ENCODE measurements around the gene SLC22A31.

SLC22A31 gene

DNA sequence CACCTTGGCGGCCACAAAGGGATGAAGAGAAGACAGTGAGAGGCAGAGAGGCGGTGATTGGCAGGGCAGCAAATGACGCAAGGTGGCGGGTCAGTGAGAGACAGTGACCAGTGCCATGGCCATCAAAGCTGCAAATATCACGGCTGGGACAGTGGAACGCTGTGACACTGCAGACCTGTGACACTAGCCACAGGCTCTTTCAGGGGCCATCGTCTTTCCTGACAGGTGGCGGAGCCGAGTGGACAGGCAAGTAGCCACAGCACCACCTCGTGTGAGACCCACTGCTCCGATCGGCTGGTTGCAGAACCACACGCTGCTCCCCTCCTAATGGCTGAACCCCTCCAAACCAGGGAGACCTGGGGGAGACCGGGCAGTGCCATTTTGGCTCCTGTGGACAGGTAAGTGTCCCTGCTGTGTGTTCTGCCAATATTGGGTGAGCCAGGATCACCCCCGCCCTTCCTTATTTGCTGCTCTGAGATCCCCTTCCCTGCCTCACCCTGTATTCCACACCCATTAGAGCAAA lies 9.2 kb upstream of the SLC22A31 start:
- no peak overlapping the region for H3K4me3 ChIP-seq
- H3K36me3 ChIP-seq (ENCODE audit: insufficient read depth, low read length), result no peaks in the 10 kb centered on the region
- H3K27ac ChIP-seq, result no peak overlapping the region
- no peaks in the 10 kb centered on the region for H3K9me3 ChIP-seq (ENCODE audit: low read depth, low read length)
- DNase-seq (ENCODE audit: low read depth, low spot score), result no peak
- no peak for TF ChIP-seq POLR2AphosphoS5 (IDR thresholded peaks at IDR 0.05; ENCODE audit: borderline replicate concordance, low read depth, low read length)
- no peak for TF ChIP-seq EZH2 (IDR thresholded peaks at IDR 0.05)
- no peak for TF ChIP-seq FOXP2 (optimal IDR thresholded peaks at IDR 0.05; ENCODE audit: control extremely low read depth, extremely low read length, insufficient read depth)
- no peak overlapping the region for H3K9ac ChIP-seq (ENCODE audit: insufficient read length)

DNA sequence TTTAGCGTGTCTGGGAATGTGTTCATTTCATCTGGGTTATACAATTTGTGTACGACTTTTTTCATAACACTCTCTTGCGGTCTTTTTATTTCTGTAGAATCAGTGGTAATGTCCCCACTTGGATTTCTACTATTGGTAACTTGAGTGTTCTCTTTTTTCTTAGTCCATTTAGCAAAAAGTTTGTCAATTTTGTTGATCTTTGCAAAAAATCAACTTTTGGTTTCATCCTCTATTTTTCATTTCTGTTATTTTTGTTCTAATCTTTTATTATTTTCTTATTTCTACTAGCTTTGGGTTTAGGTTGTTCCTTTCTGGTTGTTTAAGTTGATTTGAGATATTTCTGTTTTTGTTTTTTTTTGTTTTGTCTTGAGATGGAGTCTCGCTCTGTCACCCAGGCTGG lies 7.7 kb upstream of the SLC22A31 start:
- Histone ChIP-seq H3K9ac (ENCODE audit: insufficient read length) (no peak overlapping the region), H3K9me3 (ENCODE audit: low read depth, low read length) (no peaks in the 10 kb centered on the region), H3K27ac (no peak overlapping the region), H3K4me3 (no peak overlapping the region), H3K36me3 (ENCODE audit: insufficient read depth, low read length) (no peaks in the 10 kb centered on the region)
- no peak for TF ChIP-seq FOXP2 (optimal IDR thresholded peaks at IDR 0.05; ENCODE audit: control extremely low read depth, extremely low read length, insufficient read depth)
- no peak for TF ChIP-seq POLR2AphosphoS5 (IDR thresholded peaks at IDR 0.05; ENCODE audit: borderline replicate concordance, low read depth, low read length)
- TF ChIP-seq EZH2 (IDR thresholded peaks at IDR 0.05), result no peak
- no peak for DNase-seq (ENCODE audit: low read depth, low spot score)

DNA sequence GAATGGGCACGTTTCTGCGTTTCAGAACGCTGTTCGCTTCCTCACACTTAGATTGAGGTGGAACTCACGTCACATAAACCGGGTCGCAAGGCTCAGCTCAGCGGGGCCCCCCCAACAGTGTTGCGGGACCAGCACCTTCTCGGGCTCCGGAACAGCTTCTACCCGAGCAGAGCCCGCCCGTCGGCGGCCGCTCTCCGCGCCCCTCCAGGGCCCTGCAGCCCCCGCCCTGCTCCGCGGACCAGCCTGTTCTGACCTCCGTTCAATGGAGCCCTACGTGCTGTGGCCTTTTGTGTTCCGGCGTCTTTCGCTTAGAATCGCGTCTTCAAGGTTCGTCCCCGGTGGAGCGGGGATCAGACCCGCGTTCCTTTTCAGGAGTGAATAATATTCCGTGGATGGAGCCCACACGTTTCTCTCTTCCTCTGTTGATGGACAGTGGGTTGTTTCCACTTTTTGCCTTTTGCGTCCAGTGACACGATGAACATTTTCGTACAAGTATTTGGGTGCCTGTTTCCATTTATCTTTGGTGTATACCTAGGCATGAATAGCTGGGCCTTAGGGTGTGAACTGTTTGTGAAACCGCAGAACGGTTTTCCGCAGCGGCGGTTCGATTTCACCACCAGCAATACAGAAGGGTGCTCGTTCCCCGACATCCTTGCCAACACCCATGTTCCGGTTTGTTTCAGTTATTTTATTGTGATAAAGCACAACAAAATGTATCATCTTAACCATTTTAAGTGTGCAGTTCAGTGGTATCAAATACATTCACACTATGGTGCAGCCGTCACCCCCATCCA lies 2.3 kb upstream of the SLC22A31 start:
- H3K9ac ChIP-seq (ENCODE audit: insufficient read length), result no peak overlapping the region

GRCh38 chr16:89201439-89202377 lies 1.4 kb upstream of the SLC22A31 start:
- no peak overlapping the region for H3K9ac ChIP-seq (ENCODE audit: insufficient read length)
- no peak for TF ChIP-seq POLR2AphosphoS5 (IDR thresholded peaks at IDR 0.05; ENCODE audit: borderline replicate concordance, low read depth, low read length)
- TF ChIP-seq EZH2 (IDR thresholded peaks at IDR 0.05), result no peak
- TF ChIP-seq FOXP2 (optimal IDR thresholded peaks at IDR 0.05; ENCODE audit: control extremely low read depth, extremely low read length, insufficient read depth), result no peak
- no peak overlapping the region for H3K4me3 ChIP-seq

More for the DNA sequence above, 2.3 kb upstream of the SLC22A31 start:
- Histone ChIP-seq H3K36me3 (ENCODE audit: insufficient read depth, low read length) (no peaks in the 10 kb centered on the region), H3K27ac (no peak overlapping the region), H3K4me3 (no peak overlapping the region), H3K9me3 (ENCODE audit: low read depth, low read length) (no peaks in the 10 kb centered on the region)
- no peak for DNase-seq (ENCODE audit: low read depth, low spot score)
- TF ChIP-seq FOXP2 (optimal IDR thresholded peaks at IDR 0.05; ENCODE audit: control extremely low read depth, extremely low read length, insufficient read depth), result no peak
- no peak for TF ChIP-seq POLR2AphosphoS5 (IDR thresholded peaks at IDR 0.05; ENCODE audit: borderline replicate concordance, low read depth, low read length)
- TF ChIP-seq EZH2 (IDR thresholded peaks at IDR 0.05), result no peak

DNA sequence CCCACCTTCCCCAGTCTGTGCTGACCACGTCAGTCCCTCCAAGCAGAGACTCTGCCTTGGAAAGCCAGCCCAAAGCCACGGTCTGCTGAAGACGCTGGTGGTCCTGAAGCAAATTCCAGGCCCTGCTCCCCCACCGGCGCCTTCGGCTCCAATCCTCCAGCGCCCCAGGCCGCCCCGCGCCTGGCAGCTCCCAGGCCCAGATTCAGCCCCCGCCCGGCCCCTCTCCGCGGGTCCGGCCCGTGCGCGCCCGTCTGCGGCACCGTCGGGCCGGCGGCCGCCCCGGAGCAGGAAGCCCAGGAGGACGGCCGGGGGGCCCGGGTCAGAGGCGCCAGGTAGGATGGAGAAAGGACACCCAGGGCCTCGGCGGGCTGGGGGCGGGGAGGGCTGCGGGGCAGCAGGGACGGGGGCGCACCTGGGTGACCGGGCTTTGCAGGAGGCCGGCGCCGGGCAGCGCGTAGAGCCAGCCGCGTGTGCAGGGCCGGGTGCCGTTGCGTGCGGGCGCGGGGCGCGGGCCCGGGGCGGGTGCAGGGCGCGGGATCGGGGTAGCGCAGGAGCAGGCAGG lies 594 bp upstream of the SLC22A31 start:
- Histone ChIP-seq H3K4me3 (no peak overlapping the region), H3K36me3 (ENCODE audit: insufficient read depth, low read length) (no peaks in the 10 kb centered on the region), H3K9ac (ENCODE audit: insufficient read length) (no peak overlapping the region), H3K27ac (no peak overlapping the region), H3K9me3 (ENCODE audit: low read depth, low read length) (no peaks in the 10 kb centered on the region)
- DNase-seq (ENCODE audit: low read depth, low spot score), result no peak
- TF ChIP-seq FOXP2 (optimal IDR thresholded peaks at IDR 0.05; ENCODE audit: control extremely low read depth, extremely low read length, insufficient read depth), result no peak
- TF ChIP-seq EZH2 (IDR thresholded peaks at IDR 0.05), result no peak
- no peak for TF ChIP-seq POLR2AphosphoS5 (IDR thresholded peaks at IDR 0.05; ENCODE audit: borderline replicate concordance, low read depth, low read length)

More at GRCh38 chr16:89201439-89202377, 1.4 kb upstream of the SLC22A31 start:
- Histone ChIP-seq H3K9me3 (ENCODE audit: low read depth, low read length) (no peaks in the 10 kb centered on the region), H3K27ac (no peak overlapping the region), H3K36me3 (ENCODE audit: insufficient read depth, low read length) (no peaks in the 10 kb centered on the region)
- DNase-seq (ENCODE audit: low read depth, low spot score), result no peak

DNA sequence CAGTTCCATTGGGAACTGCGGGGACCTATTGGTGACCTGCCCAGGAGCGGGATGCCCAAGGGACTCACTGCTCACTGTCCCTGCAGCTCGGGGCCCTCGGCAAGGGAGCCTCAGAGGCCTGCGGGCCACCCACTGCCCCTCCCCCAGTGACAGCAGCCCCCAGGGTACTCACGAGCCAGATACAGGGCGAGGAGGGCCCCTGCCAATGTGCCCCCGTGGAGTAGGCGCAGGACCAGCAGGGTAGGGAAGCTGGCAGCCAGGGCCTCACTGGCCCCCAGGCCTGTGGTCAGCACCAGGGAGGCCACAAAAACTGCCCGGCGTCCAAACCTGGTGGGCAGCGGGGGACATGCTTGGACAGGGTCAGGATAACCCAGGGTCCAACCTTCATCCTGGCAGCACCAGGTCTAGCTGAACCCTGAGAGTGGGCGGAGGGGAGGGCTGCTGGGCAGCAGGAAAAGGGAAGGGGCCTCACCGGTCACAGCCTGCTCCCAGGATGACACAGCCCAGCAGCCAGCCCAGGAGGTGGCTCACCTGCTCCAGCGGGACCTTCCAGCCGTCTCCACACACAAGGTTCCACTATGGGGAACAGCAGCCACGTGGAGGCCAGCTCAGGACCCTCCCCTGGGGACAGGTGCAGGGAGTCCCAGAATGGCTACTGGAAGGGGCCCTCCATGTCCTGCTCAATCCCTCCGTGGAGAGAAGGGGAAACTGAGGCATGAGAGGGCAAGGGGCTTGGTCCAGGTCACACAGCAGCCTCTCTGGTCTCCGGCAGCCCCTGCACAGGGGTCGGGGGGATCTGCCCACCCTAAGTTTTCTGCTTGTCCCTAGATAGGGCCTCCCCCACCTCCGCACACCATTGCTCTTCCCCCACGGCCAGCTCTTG lies 855 bp downstream of the SLC22A31 start:
- Histone ChIP-seq H3K27ac (no peak overlapping the region), H3K36me3 (ENCODE audit: insufficient read depth, low read length) (no peaks in the 10 kb centered on the region), H3K9me3 (ENCODE audit: low read depth, low read length) (no peaks in the 10 kb centered on the region), H3K9ac (ENCODE audit: insufficient read length) (no peak overlapping the region), H3K4me3 (no peak overlapping the region)
- TF ChIP-seq FOXP2 (optimal IDR thresholded peaks at IDR 0.05; ENCODE audit: control extremely low read depth, extremely low read length, insufficient read depth) (no peak), POLR2AphosphoS5 (IDR thresholded peaks at IDR 0.05; ENCODE audit: borderline replicate concordance, low read depth, low read length) (no peak), EZH2 (IDR thresholded peaks at IDR 0.05) (no peak)
- DNase-seq (ENCODE audit: low read depth, low spot score), result no peak

DNA sequence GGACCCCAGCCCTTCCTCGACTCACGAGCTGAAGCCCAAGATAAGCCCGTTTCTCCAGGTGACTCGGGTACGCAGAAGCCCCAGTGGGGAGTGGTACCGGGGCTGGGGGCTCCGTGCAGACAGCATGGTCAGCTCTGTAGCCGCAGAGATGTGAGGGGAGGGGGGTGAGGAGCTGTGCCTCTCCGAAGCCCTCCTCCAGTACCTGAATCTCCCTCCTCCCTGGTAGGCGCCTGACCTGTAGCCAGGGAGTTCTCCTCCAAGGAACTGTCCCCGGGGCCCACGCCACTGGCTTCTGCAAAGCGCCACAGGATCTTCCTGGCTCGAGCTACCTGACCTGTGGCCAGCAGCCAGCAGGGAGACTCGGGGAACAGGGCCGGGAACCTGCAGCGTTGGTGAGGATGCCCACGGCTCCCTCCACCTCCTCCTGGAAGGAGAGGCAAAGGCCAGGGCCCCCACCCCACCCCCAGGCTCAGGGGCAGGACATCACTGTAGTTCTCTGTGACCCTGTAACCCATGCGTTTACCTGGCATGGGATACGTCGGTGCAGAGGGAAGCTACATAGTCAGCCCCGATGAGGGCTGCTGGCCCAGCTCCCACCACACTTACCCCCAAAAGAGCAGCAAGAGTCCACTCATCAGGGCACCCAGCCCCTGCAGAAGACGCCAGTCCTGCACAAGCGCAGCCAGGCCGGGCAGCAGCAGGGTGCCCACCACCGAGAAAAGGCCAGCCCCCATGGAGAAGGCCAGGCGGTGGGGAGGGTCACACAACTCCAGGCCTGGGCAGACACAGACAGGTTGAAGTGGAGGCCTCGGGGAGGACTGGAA lies 1.7 kb downstream of the SLC22A31 start:
- Histone ChIP-seq H3K36me3 (ENCODE audit: insufficient read depth, low read length) (no peaks in the 10 kb centered on the region), H3K4me3 (no peak overlapping the region), H3K9me3 (ENCODE audit: low read depth, low read length) (no peaks in the 10 kb centered on the region), H3K9ac (ENCODE audit: insufficient read length) (no peak overlapping the region), H3K27ac (no peak overlapping the region)
- no peak for TF ChIP-seq EZH2 (IDR thresholded peaks at IDR 0.05)
- no peak for TF ChIP-seq POLR2AphosphoS5 (IDR thresholded peaks at IDR 0.05; ENCODE audit: borderline replicate concordance, low read depth, low read length)
- TF ChIP-seq FOXP2 (optimal IDR thresholded peaks at IDR 0.05; ENCODE audit: control extremely low read depth, extremely low read length, insufficient read depth), result no peak
- no peak for DNase-seq (ENCODE audit: low read depth, low spot score)

Measured in SK-N-MC (cell line).